ENCODE results near the gene ACOD1. TPM values are rescaled to one million over a fixed set of nuclear protein-coding genes. Genes with fewer than 3 reads are reported as not detected.

Gene ACOD1
- total and polyA plus RNA-seq, 2 of the 13 experiments (the other 11 are each of a cell fraction or from before 2014, with no cell fraction given) = not detected

GRCh38 chr13:76991432-76991795 is 43.1 kb downstream of the ACOD1 start (continued):
- TF ChIP-seq AHDC1 (CRISPR knock-in tag; IDR thresholded peaks at IDR 0.05; ENCODE audit: borderline replicate concordance) (no peak), EP300 (IDR thresholded peaks at IDR 0.05; ENCODE audit: low read depth in 2 of 2, low read length in 2 of 2) (no peak), EP300 (CRISPR knock-in tag; IDR thresholded peaks at IDR 0.05; ENCODE audit: borderline replicate concordance) (no peak), ZBTB38 (CRISPR knock-in tag; IDR thresholded peaks at IDR 0.05) (peak; percentile 81), ATF2 (CRISPR knock-in tag; IDR thresholded peaks at IDR 0.05) (no peak), ZNF335 (CRISPR knock-in tag; IDR thresholded peaks at IDR 0.05) (no peak), IRF9 (CRISPR knock-in tag; IDR thresholded peaks at IDR 0.05; ENCODE audit: borderline replicate concordance) (no peak), LBX2 (CRISPR knock-in tag; IDR thresholded peaks at IDR 0.05; ENCODE audit: borderline replicate concordance) (no peak), ZNF781 (CRISPR knock-in tag; IDR thresholded peaks at IDR 0.05; ENCODE audit: borderline replicate concordance, not compliant biosample characterization) (peak; percentile 63), ZNF737 (CRISPR knock-in tag; IDR thresholded peaks at IDR 0.05; ENCODE audit: borderline replicate concordance) (peak; percentile 19; the same call in 1 of the 2 replicates), TEAD3 (CRISPR knock-in tag; optimal IDR thresholded peaks at IDR 0.05; ENCODE audit: borderline replicate concordance) (no peak), TCF7L2 (IDR thresholded peaks at IDR 0.05; ENCODE audit: low read depth, low read length) (no peak), FOSL1 (CRISPR knock-in tag; IDR thresholded peaks at IDR 0.05; ENCODE audit: borderline replicate concordance) (no peak), ZSCAN20 (CRISPR knock-in tag; IDR thresholded peaks at IDR 0.05; ENCODE audit: borderline replicate concordance) (no peak), FOXP4 (CRISPR knock-in tag; IDR thresholded peaks at IDR 0.05) (no peak), ISL2 (CRISPR knock-in tag; IDR thresholded peaks at IDR 0.05) (no peak), UBTF (CRISPR knock-in tag; IDR thresholded peaks at IDR 0.05) (no peak)
